ENCODE data around the gene MYF5. TPM values are rescaled to one million over a fixed set of nuclear protein-coding genes. Genes with fewer than 3 reads are reported as not detected.

The MYF5 gene
- total and polyA plus RNA-seq, 9 of the 15 experiments (the other 6 are each of a cell fraction or from before 2014, with no cell fraction given), result not detected

DNA sequence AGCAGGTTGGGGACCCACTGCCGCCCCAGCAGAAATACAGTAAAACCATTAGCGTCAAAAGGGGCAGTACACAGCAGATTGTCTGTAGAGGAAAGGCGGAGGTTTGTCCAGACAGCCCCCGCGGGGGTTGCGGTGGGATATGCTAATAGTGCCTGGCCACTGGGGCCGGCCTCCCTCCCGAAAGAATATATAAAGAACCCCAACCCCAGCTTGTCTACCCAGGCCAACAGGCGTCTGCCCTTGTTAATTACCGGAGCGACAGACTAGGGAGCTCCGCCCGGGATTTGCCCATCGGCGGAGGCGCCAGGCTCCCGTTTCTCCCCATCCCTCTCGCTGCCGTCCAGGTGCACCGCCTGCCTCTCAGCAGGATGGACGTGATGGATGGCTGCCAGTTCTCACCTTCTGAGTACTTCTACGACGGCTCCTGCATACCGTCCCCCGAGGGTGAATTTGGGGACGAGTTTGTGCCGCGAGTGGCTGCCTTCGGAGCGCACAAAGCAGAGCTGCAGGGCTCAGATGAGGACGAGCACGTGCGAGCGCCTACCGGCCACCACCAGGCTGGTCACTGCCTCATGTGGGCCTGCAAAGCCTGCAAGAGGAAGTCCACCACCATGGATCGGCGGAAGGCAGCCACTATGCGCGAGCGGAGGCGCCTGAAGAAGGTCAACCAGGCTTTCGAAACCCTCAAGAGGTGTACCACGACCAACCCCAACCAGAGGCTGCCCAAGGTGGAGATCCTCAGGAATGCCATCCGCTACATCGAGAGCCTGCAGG, at the start of gene MYF5 (continued):
- TF ChIP-seq CREB3L1 (IDR thresholded peaks at IDR 0.05; ENCODE audit: borderline replicate concordance, low read depth), result no peak
- no peak for TF ChIP-seq ZNF586 (CRISPR knock-in tag; conservative IDR thresholded peaks at IDR 0.05)

- WGBS (ENCODE audit: insufficient coverage, low coverage, missing lambda C conversion rate), result 1% methylated on average over 5 of the region's 5 CpGs
- H3K9me1 ChIP-seq (ENCODE audit: control insufficient read depth, insufficient read depth, low read length), result no peaks in the 10 kb centered on the region
- no peak overlapping the region for H3K27ac ChIP-seq (ENCODE audit: extremely low read depth, low read depth, low read length)
- H3K27me3 ChIP-seq (ENCODE audit: control insufficient read depth in 2 of 2, insufficient read depth in 2 of 2, low read length in 2 of 2), result no peaks in the 10 kb centered on the region
- DNase-seq (ENCODE audit: extremely low read depth in 1 of 4, low spot score in 3 of 4) (no peak), FAIRE-seq (no peak), ATAC-seq (no peak)
- in situ Hi-C loops (cut with MboI) (no loop called here), intact Hi-C loops (cut with micrococcal nuclease) (no loop called here)
- H4K20me1 ChIP-seq (replicated peaks; ENCODE audit: control insufficient read depth, insufficient read depth, low read length), result no peaks in the 10 kb centered on the region
- H3K36me3 ChIP-seq (ENCODE audit: control insufficient read depth, insufficient read depth, low read length), result no peaks in the 10 kb centered on the region
- no peak overlapping the region for H3K9ac ChIP-seq (ENCODE audit: insufficient read depth in 1 of 2, low read depth in 2 of 2, low read length in 2 of 2)
- POLR2A ChIA-PET, result no interaction called here
- H3K79me2 ChIP-seq (ENCODE audit: control insufficient read depth, insufficient read depth, low read length), result no peaks in the 10 kb centered on the region
- H3K4me3 ChIP-seq, result no peak overlapping the region
- H3K4me1 ChIP-seq (replicated peaks in 1 of 2; ENCODE audit: control insufficient read depth in 2 of 2, insufficient read depth in 2 of 2, low read length in 2 of 2), result no peaks in the 10 kb centered on the region
- no peak overlapping the region for H3K4me2 ChIP-seq (ENCODE audit: insufficient read depth, low read length)
- no TSS peak for BruUV-seq (replicated peaks)
- H2AFZ ChIP-seq (ENCODE audit: low read depth, low read length), result no peak overlapping the region
- H3K9me3 ChIP-seq (replicated peaks; ENCODE audit: control insufficient read depth, insufficient read depth, low read depth, low read length), result 0 out of 2 replicates have a peak, but pooled peaks cover 1% of the 10 kb centered on the region
- CTCF ChIA-PET (ENCODE audit: low intra/inter-chr PET ratio), result no interaction called here
- TF ChIP-seq ZNF280A (IDR thresholded peaks at IDR 0.05; ENCODE audit: low read depth, partially characterized antibody) (no peak), AFF4 (CRISPR knock-in tag; IDR thresholded peaks at IDR 0.05) (no peak), ZHX1 (conservative IDR thresholded peaks at IDR 0.05; ENCODE audit: low read length) (no peak), TCFL5 (CRISPR knock-in tag; conservative IDR thresholded peaks at IDR 0.05) (no peak), SIN3B (IDR thresholded peaks at IDR 0.05; ENCODE audit: low read depth) (no peak), ZNF282 (CRISPR knock-in tag; IDR thresholded peaks at IDR 0.05) (no peak), CXXC5 (CRISPR knock-in tag; IDR thresholded peaks at IDR 0.05) (no peak)
These were observed 46.5 kb upstream of the MYF5 start for GRCh38 chr12:80670214-80670613.

Data from K562 (cell line).